ENCODE data around the gene PVALB. TPM values are rescaled to one million over a fixed set of nuclear protein-coding genes. Genes with fewer than 3 reads are reported as not detected.

PVALB gene
- total and polyA plus RNA-seq, 2 experiments from 2014 or later, result not detected

DNA sequence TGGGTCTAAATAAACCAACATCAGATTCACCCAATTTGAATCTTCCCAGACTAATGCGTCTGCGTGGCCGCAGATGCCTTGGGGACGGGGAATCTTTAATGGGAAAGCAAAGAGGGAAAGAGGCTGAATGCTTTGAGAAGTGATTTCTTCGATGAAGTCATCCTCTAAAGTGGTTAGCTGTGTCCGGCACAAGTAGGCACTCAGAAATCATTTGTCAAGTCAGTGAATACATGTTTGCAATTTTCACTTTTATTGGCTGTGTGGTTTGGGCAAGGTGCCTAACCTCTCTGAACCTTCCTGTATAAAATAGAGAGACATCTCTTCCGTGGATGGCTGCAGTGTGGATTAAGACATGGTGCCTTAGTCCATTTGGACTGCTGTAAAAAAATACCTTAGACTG, 21.2 kb downstream of the PVALB start:
- DNase-seq (ENCODE audit: low read depth in 1 of 2, low spot score in 1 of 2), result no peak
- H3K27me3 ChIP-seq, result no peaks in the 10 kb centered on the region
- no peaks in the 10 kb centered on the region for H3K9me3 ChIP-seq (ENCODE audit: low read depth)
- no peak overlapping the region for H3K4me3 ChIP-seq
- H3K27ac ChIP-seq, result no peak overlapping the region
- TF ChIP-seq, protein P1, sequence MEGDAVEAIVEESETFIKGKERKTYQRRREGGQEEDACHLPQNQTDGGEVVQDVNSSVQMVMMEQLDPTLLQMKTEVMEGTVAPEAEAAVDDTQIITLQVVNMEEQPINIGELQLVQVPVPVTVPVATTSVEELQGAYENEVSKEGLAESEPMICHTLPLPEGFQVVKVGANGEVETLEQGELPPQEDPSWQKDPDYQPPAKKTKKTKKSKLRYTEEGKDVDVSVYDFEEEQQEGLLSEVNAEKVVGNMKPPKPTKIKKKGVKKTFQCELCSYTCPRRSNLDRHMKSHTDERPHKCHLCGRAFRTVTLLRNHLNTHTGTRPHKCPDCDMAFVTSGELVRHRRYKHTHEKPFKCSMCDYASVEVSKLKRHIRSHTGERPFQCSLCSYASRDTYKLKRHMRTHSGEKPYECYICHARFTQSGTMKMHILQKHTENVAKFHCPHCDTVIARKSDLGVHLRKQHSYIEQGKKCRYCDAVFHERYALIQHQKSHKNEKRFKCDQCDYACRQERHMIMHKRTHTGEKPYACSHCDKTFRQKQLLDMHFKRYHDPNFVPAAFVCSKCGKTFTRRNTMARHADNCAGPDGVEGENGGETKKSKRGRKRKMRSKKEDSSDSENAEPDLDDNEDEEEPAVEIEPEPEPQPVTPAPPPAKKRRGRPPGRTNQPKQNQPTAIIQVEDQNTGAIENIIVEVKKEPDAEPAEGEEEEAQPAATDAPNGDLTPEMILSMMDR (IDR thresholded peaks at IDR 0.05; ENCODE audit: low read depth, low read length), result no peak
- peaks cover 4% of the 10 kb centered on the region for H3K4me1 ChIP-seq (ENCODE audit: low read depth)
- H3K36me3 ChIP-seq, result no peaks in the 10 kb centered on the region

DNA sequence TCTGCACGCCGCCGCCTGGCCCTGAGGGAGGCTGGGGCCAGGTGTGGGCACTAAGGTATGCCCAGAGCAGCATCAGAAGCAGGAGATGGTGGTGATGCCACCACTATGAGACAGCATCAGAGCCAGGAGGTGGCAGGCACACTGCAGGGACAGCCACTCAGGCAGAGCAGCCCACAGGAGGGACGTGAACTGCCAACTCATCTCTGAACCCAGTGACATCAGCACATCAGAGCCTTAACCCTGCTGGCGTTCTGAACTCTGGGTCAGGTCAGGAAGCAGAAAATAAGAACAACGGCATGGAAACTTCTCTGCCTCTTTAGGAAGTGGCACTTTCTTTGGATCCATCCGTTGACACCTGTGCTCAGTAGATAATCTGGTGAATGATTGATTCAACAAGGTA, 26.2 kb downstream of the PVALB start:
- Histone ChIP-seq H3K9me3 (ENCODE audit: low read depth) (no peaks in the 10 kb centered on the region), H3K27ac (no peak overlapping the region), H3K4me3 (no peak overlapping the region), H3K36me3 (no peaks in the 10 kb centered on the region), H3K27me3 (no peaks in the 10 kb centered on the region), H3K4me1 (ENCODE audit: low read depth) (no peaks in the 10 kb centered on the region)
- no peak for DNase-seq (ENCODE audit: low read depth in 1 of 2, low spot score in 1 of 2)
- TF ChIP-seq, protein P1 (IDR thresholded peaks at IDR 0.05; ENCODE audit: low read depth, low read length), result no peak

- Histone ChIP-seq H3K36me3 (no peaks in the 10 kb centered on the region), H3K27ac (no peak overlapping the region), H3K27me3 (peaks cover 15% of the 10 kb centered on the region), H3K4me1 (ENCODE audit: low read depth) (no peaks in the 10 kb centered on the region), H3K9me3 (ENCODE audit: low read depth) (no peaks in the 10 kb centered on the region), H3K4me3 (no peak overlapping the region)
- DNase-seq (ENCODE audit: low read depth in 1 of 2, low spot score in 1 of 2), result peak in 1 of 2 donors; percentile 29
- TF ChIP-seq, protein P1 (IDR thresholded peaks at IDR 0.05; ENCODE audit: low read depth, low read length), result no peak
These were observed 29.4 kb downstream of the PVALB start for GRCh38 chr22:36787204-36787988.

DNA sequence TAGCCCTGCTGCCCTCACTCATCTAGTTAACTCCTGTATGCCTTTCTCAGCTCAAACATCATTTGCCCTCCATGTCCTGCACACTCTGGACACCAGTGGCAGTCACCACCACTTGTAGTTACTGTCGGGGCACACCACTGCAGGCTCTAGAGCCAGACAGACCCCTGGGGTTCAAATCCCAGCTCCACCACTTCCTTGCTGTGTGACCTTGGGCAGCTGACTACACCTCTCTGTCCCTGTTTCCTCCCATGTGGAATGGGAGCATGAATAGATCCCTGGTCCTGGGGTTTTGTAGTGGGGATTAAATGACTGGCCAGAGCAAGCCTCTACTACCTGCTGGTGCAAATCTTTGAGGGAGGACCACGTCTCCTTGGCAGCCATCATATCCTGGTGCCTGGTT, 33.1 kb downstream of the PVALB start:
- H3K4me1 ChIP-seq (ENCODE audit: low read depth), result no peaks in the 10 kb centered on the region
- DNase-seq (ENCODE audit: low read depth in 1 of 2, low spot score in 1 of 2), result no peak
- H3K4me3 ChIP-seq, result no peak overlapping the region
- TF ChIP-seq, protein P1 (IDR thresholded peaks at IDR 0.05; ENCODE audit: low read depth, low read length), result no peak
- H3K27ac ChIP-seq, result no peak overlapping the region
- H3K9me3 ChIP-seq (ENCODE audit: low read depth), result no peaks in the 10 kb centered on the region
- peaks cover 18% of the 10 kb centered on the region for H3K27me3 ChIP-seq
- no peaks in the 10 kb centered on the region for H3K36me3 ChIP-seq

GRCh38 chr22:36781656-36782627, 34.9 kb downstream of the PVALB start:
- Histone ChIP-seq H3K4me1 (ENCODE audit: low read depth) (no peaks in the 10 kb centered on the region), H3K27me3 (peaks cover 18% of the 10 kb centered on the region), H3K9me3 (ENCODE audit: low read depth) (no peaks in the 10 kb centered on the region), H3K36me3 (no peaks in the 10 kb centered on the region), H3K4me3 (no peak overlapping the region), H3K27ac (no peak overlapping the region)
- TF ChIP-seq, protein P1 (IDR thresholded peaks at IDR 0.05; ENCODE audit: low read depth, low read length), result peak; percentile 88
- peak; percentile 77 to 87 for DNase-seq (ENCODE audit: low read depth in 1 of 2, low spot score in 1 of 2)

Data from cardiac muscle cell (in vitro differentiated cells and primary cell).